ENCODE measurements around the gene LBR. TPM values are rescaled to one million over a fixed set of nuclear protein-coding genes. Genes with fewer than 3 reads are reported as not detected.

Gene LBR
- total RNA-seq, 1 experiment from 2014 or later = 60.9 TPM

GRCh38 chr1:225445639-225446594 lies 18.1 kb upstream of the LBR start:
- Mint-ChIP-seq H3K4me3 (no peak overlapping the region), H3K27me3 (ENCODE audit: low read depth) (peaks cover 14% of the 10 kb centered on the region), H3K36me3 (ENCODE audit: insufficient read depth in 1 of 3, low read depth in 3 of 3) (no peaks in the 10 kb centered on the region), H3K27ac (no peak overlapping the region; a peak in 1 of 7 replicates), H3K9me3 (no peaks in the 10 kb centered on the region; a peak in 1 of 5 replicates), H3K4me1 (peaks cover 25 to 34% of the 10 kb centered on the region in 2 experiments)
- H2BK15ac ChIP-seq (ENCODE audit: low read depth, low read length) = no peak overlapping the region
- H3K79me2 ChIP-seq (ENCODE audit: insufficient read depth, low read length) = no peaks in the 10 kb centered on the region
- H2BK20ac ChIP-seq (ENCODE audit: low read depth, low read length, poor library complexity, severe bottlenecking) = no peak overlapping the region
- H4K91ac ChIP-seq (ENCODE audit: insufficient read length, low read depth, low read length) = no peak overlapping the region
- H4K8ac ChIP-seq (replicated peaks; ENCODE audit: insufficient read length, low read depth, low read length) = no peak overlapping the region
- H3K9me3 ChIP-seq (ENCODE audit: control insufficient read depth, low read depth, low read length) = no peaks in the 10 kb centered on the region
- no peak overlapping the region for H2BK120ac ChIP-seq (ENCODE audit: low read depth, low read length, poor library complexity, severe bottlenecking)
- no peak overlapping the region for H4K5ac ChIP-seq (ENCODE audit: insufficient read length, low read depth, low read length)
- WGBS (ENCODE audit: extremely low coverage, insufficient read length, low lambda C conversion rate) = no CpG with 5 or more reads among the region's 9 CpGs
- peaks cover 8% of the 10 kb centered on the region; the same call in 1 of the 2 replicates for H3K4me1 ChIP-seq (ENCODE audit: insufficient read depth, low read length)
- no peak for TF ChIP-seq CTCF (conservative IDR thresholded peaks at IDR 0.05)
- no peak overlapping the region for H3K9ac ChIP-seq (ENCODE audit: extremely low read depth, insufficient read length, low read length)
- no peak overlapping the region for H3K56ac ChIP-seq (ENCODE audit: insufficient read length, low read depth, low read length)
- H3K27me3 ChIP-seq (ENCODE audit: insufficient read depth, low read length) = no peaks in the 10 kb centered on the region
- H3K23ac ChIP-seq (ENCODE audit: insufficient read length, low read depth, low read length) = no peak overlapping the region
- H3T11ph ChIP-seq (ENCODE audit: low read length) = no peak overlapping the region
- H3K4ac ChIP-seq (ENCODE audit: low read depth, low read length) = no peak overlapping the region
- H2AFZ ChIP-seq (ENCODE audit: low read length) = no peak overlapping the region
- no peaks in the 10 kb centered on the region for H3K79me1 ChIP-seq (ENCODE audit: insufficient read depth, low read depth, low read length, poor library complexity, severe bottlenecking)
- H3K27ac ChIP-seq (ENCODE audit: insufficient read length, low read depth, low read length) = no peak overlapping the region
- no peak overlapping the region for H2BK12ac ChIP-seq (ENCODE audit: insufficient read length, low read depth, low read length)
- no peaks in the 10 kb centered on the region for H3K23me2 ChIP-seq (ENCODE audit: insufficient read length, low read depth, low read length, poor library complexity, severe bottlenecking)
- H3K18ac ChIP-seq (ENCODE audit: insufficient read length, low read depth, low read length) = no peak overlapping the region
- no peak overlapping the region for H3K4me2 ChIP-seq (ENCODE audit: insufficient read depth, insufficient read length, low read length)
- H3K14ac ChIP-seq (ENCODE audit: insufficient read depth, low read length) = no peak overlapping the region
- H2AK5ac ChIP-seq (ENCODE audit: insufficient read length, low read length) = no peak overlapping the region
- H4K20me1 ChIP-seq (ENCODE audit: control insufficient read depth, insufficient read depth, insufficient read length) = no peaks in the 10 kb centered on the region
- no peak for DNase-seq
- H2BK5ac ChIP-seq (ENCODE audit: insufficient read length, low read length) = no peak overlapping the region
